ENCODE data around the gene SPAG9. TPM values are rescaled to one million over a fixed set of nuclear protein-coding genes. Genes with fewer than 3 reads are reported as not detected.

Gene SPAG9
- total RNA-seq, 1 experiment from 2014 or later = 144 TPM

GRCh38 chr17:50954641-50955121 is 166.0 kb downstream of the SPAG9 start:
- intact Hi-C loops (cut with micrococcal nuclease; ENCODE audit: unreplicated experiment) = loop anchor here (5.0 kb wide), 1 partner anchor 172 kb away; no protein-coding TSS in a partner anchor
- Histone ChIP-seq H3K4me1 (ENCODE audit: control insufficient read depth, insufficient read depth, low read length) (peaks cover 27% of the 10 kb centered on the region), H3K27ac (ENCODE audit: low read length) (peak overlapping the region; percentile 27; the same call in 1 of the 2 replicates), H3K27me3 (ENCODE audit: control insufficient read depth, insufficient read depth, low read length) (no peaks in the 10 kb centered on the region), H3K36me3 (ENCODE audit: control insufficient read depth, insufficient read depth, low read length) (no peaks in the 10 kb centered on the region), H3K4me3 (ENCODE audit: low read depth in 2 of 2, low read length in 2 of 2) (no peak overlapping the region), H3K9me3 (ENCODE audit: control insufficient read depth, insufficient read depth, low read depth, low read length) (no peaks in the 10 kb centered on the region)
- ChIA-PET CTCF (interaction anchor here (1.3 kb wide), 1 partner anchor 91 kb away, joined by 5 read pairs; no protein-coding TSS in a partner anchor), POLR2A (interaction anchor here (0.6 kb wide), 1 partner anchor 94 kb away, joined by 3 read pairs; no protein-coding TSS in a partner anchor)
- DNase-seq (ENCODE audit: low read depth, low spot score) (no peak), ATAC-seq (no peak)
- in situ Hi-C loops (cut with HindIII; ENCODE audit: low pct_unique_long_range_greater_than_20kb, low sequenced_read_pairs) = no loop called here
- no TSS peak for BruUV-seq (replicated peaks)
- peak; percentile 3; the same call in 1 of the 2 replicates for TF ChIP-seq POLR2AphosphoS5 (IDR thresholded peaks at IDR 0.05; ENCODE audit: low read depth, low read length)
- no peak for TF ChIP-seq TCF7L2 (IDR thresholded peaks at IDR 0.05; ENCODE audit: low read depth, low read length)

- CTCF ChIA-PET = interaction anchor here (0.5 to 1.3 kb wide), 3 partner anchors 90 to 199 kb away, joined by 3 to 5 read pairs (median 4); partner anchors contain the start of gene NME1
- no TSS peak for BruUV-seq (replicated peaks)
- Histone ChIP-seq H3K4me1 (ENCODE audit: control insufficient read depth, insufficient read depth, low read length) (peaks cover 33% of the 10 kb centered on the region), H3K27me3 (ENCODE audit: control insufficient read depth, insufficient read depth, low read length) (no peaks in the 10 kb centered on the region), H3K27ac (ENCODE audit: low read length) (peak overlapping the region; percentile 27), H3K9me3 (ENCODE audit: control insufficient read depth, insufficient read depth, low read depth, low read length) (no peaks in the 10 kb centered on the region), H3K36me3 (ENCODE audit: control insufficient read depth, insufficient read depth, low read length) (no peaks in the 10 kb centered on the region), H3K4me3 (ENCODE audit: low read depth in 2 of 2, low read length in 2 of 2) (no peak overlapping the region)
- POLR2A ChIA-PET = interaction anchor here (0.6 to 1.1 kb wide), 4 partner anchors 88 to 245 kb away, joined by 3 to 7 read pairs (median 4); no protein-coding TSS in a partner anchor
- DNase-seq (ENCODE audit: low read depth, low spot score) = no peak
- no peak for ATAC-seq
- in situ Hi-C loops (cut with HindIII; ENCODE audit: low pct_unique_long_range_greater_than_20kb, low sequenced_read_pairs) = no loop called here
- intact Hi-C loops (cut with micrococcal nuclease; ENCODE audit: unreplicated experiment) = loop anchor here (5.0 kb wide), 1 partner anchor 172 kb away; no protein-coding TSS in a partner anchor
- TF ChIP-seq TCF7L2 (IDR thresholded peaks at IDR 0.05; ENCODE audit: low read depth, low read length) = no peak
- no peak for TF ChIP-seq SIN3A (IDR thresholded peaks at IDR 0.05; ENCODE audit: borderline replicate concordance, insufficient read depth, low read depth, low read length)
- TF ChIP-seq CTCF (IDR thresholded peaks at IDR 0.05) = no peak
- TF ChIP-seq REST (IDR thresholded peaks at IDR 0.05; ENCODE audit: insufficient read depth in 1 of 2, low read depth in 2 of 2, low read length in 1 of 2) = no peak
- TF ChIP-seq POLR2AphosphoS5 (IDR thresholded peaks at IDR 0.05; ENCODE audit: low read depth, low read length) = no peak
These were observed 166.7 kb downstream of the SPAG9 start for GRCh38 chr17:50953831-50954601.

Data from Panc1 (cell line).